Measurements from ENCODE around the gene CXorf38.

DNA sequence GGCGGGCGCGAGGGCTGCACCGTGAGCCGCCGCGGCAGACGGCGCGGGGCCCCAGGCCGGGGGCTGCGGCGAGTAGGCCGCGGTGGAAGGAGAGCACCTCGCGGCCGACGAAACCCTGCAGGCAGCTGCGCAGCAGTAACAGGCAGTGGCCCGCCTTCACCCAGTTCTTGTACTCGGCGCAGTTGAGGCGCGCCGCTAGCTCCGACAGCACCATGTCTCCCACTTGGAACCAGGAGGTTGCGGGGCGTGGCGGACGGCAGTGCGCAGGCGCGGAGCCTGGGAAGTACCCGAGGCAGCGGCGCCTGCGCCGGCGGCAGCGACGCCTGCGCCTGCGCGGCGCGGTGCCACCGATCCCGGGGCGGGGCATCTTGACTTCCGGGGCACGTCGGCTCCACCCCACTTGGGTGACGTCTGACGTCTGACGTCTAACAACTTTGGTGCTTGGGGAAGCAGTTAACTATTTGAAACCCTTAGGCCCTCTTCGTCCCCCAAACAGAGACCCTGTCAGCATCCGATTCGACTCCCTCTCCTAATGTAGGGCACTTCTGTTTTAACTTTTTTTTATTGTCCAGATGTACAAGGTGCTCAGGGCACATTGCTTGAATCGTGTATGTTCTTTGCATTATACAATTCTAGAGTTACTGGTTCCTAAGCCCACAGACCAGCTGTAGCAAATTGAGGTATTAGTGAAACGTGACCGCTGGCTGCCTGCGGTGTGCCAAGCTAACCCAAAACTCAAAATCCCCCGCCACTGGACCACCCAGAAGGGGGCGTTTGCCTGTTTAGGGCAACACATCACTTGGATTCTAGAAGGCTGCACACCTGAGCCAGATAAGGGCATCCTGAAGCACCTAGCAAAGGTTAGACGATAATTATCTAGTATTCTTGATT, at the start of gene CXorf38:
- TF ChIP-seq EZH2 (IDR thresholded peaks at IDR 0.05; ENCODE audit: insufficient read depth, poor library complexity, severe bottlenecking) (no peak), EZH2phosphoT487 (IDR thresholded peaks at IDR 0.05; ENCODE audit: insufficient read depth, low read depth) (no peak)

All from GM23248 (cell line).